ENCODE results near the gene AIDA. TPM values are rescaled to one million over a fixed set of nuclear protein-coding genes. Genes with fewer than 3 reads are reported as not detected.

The AIDA gene, protein sequence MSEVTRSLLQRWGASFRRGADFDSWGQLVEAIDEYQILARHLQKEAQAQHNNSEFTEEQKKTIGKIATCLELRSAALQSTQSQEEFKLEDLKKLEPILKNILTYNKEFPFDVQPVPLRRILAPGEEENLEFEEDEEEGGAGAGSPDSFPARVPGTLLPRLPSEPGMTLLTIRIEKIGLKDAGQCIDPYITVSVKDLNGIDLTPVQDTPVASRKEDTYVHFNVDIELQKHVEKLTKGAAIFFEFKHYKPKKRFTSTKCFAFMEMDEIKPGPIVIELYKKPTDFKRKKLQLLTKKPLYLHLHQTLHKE
- 74.1 and 80.0 TPM in 2 replicates for total RNA-seq (2021)
- Bru-seq, nascent RNA: percentile 75 among the genes with signal in this experiment
- BruChase-seq, experiment 1, labeled RNA remaining after a 2-hour chase: percentile 72 among the genes with signal in this experiment
- percentile 80 among the genes with signal in this experiment for BruChase-seq, experiment 2, labeled RNA remaining after a 6-hour chase
- long read RNA-seq, transcript AIDA-201 (10 exons, 3,008 nt): major isoform, 25 of 36 reads
- long read RNA-seq, partial matches to known transcripts: 1 of 36 reads
- long read RNA-seq, other reads (novel, unspliced or antisense): 10 of 36 reads

DNA sequence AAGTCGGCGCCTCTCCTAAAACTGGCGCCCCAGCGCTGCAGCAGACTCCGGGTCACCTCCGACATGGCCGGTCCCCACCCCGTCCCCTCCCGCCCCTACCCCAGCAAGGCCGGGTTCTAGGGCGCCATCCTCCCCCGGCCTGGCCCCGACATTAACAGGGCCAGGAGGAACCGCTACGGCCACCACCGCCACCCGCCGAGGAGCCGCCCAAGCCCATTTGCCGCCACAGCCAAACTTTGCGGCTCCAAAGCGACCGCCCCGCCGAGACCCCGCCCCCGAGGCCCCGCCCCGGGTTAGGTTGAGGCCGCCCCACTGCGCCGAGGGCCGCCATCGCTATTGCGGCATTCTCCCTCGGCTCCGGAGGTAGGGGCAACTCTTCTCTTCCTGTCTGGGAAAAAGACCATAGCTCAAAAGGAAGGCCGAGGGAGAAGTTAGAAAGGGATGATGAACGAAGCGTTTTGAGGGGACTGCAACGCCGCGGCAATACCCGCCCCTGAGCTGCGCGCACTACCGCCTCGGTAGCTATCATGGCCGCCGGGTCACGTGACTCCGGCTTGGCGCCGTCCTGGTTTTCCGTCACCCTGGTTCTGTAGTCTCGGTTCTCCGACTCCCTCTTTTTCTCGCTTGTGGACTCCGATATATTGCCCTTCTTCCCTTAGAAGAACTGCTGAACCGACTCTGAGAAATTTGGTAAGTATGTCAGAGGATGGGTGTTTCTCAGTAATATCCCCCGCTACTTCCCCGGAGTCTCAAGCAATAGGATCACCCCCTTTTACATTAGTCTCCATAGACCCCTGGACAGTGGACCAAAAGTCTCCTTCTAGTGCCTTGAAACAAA lies at the start of gene AIDA, which contains the start of gene BROX:
Gene AIDA (minus strand): TSS at position 239 of the 838 bp plus-strand sequence. CDS start 174 bp downstream, at position 65.
Gene BROX (plus strand): TSS at position 312 of the 838 bp plus-strand sequence. CDS start 3,136 bp downstream, outside the sequence.
- DNase-seq (ENCODE audit: low spot score): peak; percentile 92
- H3K4me1 ChIP-seq (ENCODE audit: insufficient read depth, low read length, poor library complexity, severe bottlenecking): peaks cover 8% of the 10 kb centered on the region
- H3K9me3 ChIP-seq (ENCODE audit: low read depth, low read length, poor library complexity, severe bottlenecking): no peaks in the 10 kb centered on the region
- no peak for TF ChIP-seq EZH2 (IDR thresholded peaks at IDR 0.05; ENCODE audit: borderline replicate concordance, low read depth, low read length, poor library complexity, severe bottlenecking)
- TF ChIP-seq, protein P1, sequence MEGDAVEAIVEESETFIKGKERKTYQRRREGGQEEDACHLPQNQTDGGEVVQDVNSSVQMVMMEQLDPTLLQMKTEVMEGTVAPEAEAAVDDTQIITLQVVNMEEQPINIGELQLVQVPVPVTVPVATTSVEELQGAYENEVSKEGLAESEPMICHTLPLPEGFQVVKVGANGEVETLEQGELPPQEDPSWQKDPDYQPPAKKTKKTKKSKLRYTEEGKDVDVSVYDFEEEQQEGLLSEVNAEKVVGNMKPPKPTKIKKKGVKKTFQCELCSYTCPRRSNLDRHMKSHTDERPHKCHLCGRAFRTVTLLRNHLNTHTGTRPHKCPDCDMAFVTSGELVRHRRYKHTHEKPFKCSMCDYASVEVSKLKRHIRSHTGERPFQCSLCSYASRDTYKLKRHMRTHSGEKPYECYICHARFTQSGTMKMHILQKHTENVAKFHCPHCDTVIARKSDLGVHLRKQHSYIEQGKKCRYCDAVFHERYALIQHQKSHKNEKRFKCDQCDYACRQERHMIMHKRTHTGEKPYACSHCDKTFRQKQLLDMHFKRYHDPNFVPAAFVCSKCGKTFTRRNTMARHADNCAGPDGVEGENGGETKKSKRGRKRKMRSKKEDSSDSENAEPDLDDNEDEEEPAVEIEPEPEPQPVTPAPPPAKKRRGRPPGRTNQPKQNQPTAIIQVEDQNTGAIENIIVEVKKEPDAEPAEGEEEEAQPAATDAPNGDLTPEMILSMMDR (conservative IDR thresholded peaks at IDR 0.05; ENCODE audit: low read depth, low read length): no peak
- H3K27ac ChIP-seq (ENCODE audit: low read depth, low read length, poor library complexity, severe bottlenecking): peak within 1 kb of the TSS; percentile 99
- ChIA-PET CTCF (interaction anchor here (0.6 kb wide), 1 partner anchor 1032 kb away, joined by 3 read pairs; no protein-coding TSS in a partner anchor), POLR2A (ENCODE audit: low non-redundant PET) (no interaction called here)
- no peaks in the 10 kb centered on the region for H3K27me3 ChIP-seq (replicated peaks; ENCODE audit: insufficient read depth, low read depth, low read length, poor library complexity)
- BruUV-seq (replicated peaks): no TSS peak
- H3K4me3 ChIP-seq (ENCODE audit: low read depth, low read length, poor library complexity, severe bottlenecking): peak within 1 kb of the TSS; percentile 71
- no peaks in the 10 kb centered on the region for H3K36me3 ChIP-seq (ENCODE audit: insufficient read depth, low read length, poor library complexity, severe bottlenecking)
- intact Hi-C loops (cut with micrococcal nuclease; ENCODE audit: unreplicated experiment): loop anchor here (1.0 to 2.0 kb wide), 2 partner anchors 68 to 247 kb away; no protein-coding TSS in a partner anchor

- H3K9me3 ChIP-seq (ENCODE audit: low read depth, low read length, poor library complexity, severe bottlenecking): no peaks in the 10 kb centered on the region
These were observed 48.8 kb upstream of the AIDA start for GRCh38 chr1:222761083-222761482.

More at GRCh38 chr1:222761083-222761482, 48.8 kb upstream of the AIDA start:
- no TSS peak for BruUV-seq (replicated peaks)
- TF ChIP-seq EZH2 (IDR thresholded peaks at IDR 0.05; ENCODE audit: borderline replicate concordance, low read depth, low read length, poor library complexity, severe bottlenecking): no peak
- TF ChIP-seq, protein P1 (conservative IDR thresholded peaks at IDR 0.05; ENCODE audit: low read depth, low read length): no peak
- Histone ChIP-seq H3K27ac (ENCODE audit: low read depth, low read length, poor library complexity, severe bottlenecking) (no peak overlapping the region), H3K4me3 (ENCODE audit: low read depth, low read length, poor library complexity, severe bottlenecking) (no peak overlapping the region), H3K4me1 (ENCODE audit: insufficient read depth, low read length, poor library complexity, severe bottlenecking) (no peaks in the 10 kb centered on the region), H3K36me3 (ENCODE audit: insufficient read depth, low read length, poor library complexity, severe bottlenecking) (no peaks in the 10 kb centered on the region), H3K27me3 (replicated peaks; ENCODE audit: insufficient read depth, low read depth, low read length, poor library complexity) (peaks cover 5% of the 10 kb centered on the region)
- CTCF ChIA-PET: no interaction called here
- no peak for DNase-seq (ENCODE audit: low spot score)
- intact Hi-C loops (cut with micrococcal nuclease; ENCODE audit: unreplicated experiment): no loop called here
- POLR2A ChIA-PET (ENCODE audit: low non-redundant PET): no interaction called here
